Endothelial cell (in vitro differentiated cells): ENCODE data around the gene GRHL1. TPM values are rescaled to one million over a fixed set of nuclear protein-coding genes. Genes with fewer than 3 reads are reported as not detected.

Experiments used
- DNase-seq: peaks from one replicate; pipeline ENCODE4 v3.0.0; 2021; ENCODE audit warnings: low spot score
- H3K27ac Mint-ChIP-seq: one replicate; pipeline ENCODE4 v1.8.0; 2021; ENCODE audit warnings: mixed read lengths, inconsistent platforms; ENCODE audit not compliant: unreplicated experiment
- H3K27me3 Mint-ChIP-seq: one replicate; pipeline ENCODE4 v1.8.0; 2021; ENCODE audit warnings: mild to moderate bottlenecking, moderate library complexity, mixed read lengths, inconsistent platforms; ENCODE audit not compliant: unreplicated experiment
- H3K36me3 Mint-ChIP-seq: one replicate; pipeline ENCODE4 v1.8.0; 2021; ENCODE audit warnings: mild to moderate bottlenecking, low read depth, mixed read lengths, inconsistent platforms; ENCODE audit not compliant: unreplicated experiment
- H3K4me1 Mint-ChIP-seq: one replicate; pipeline ENCODE4 v1.8.0; 2021; ENCODE audit warnings: mild to moderate bottlenecking, mixed read lengths, inconsistent platforms; ENCODE audit not compliant: unreplicated experiment
- H3K4me3 Mint-ChIP-seq: one replicate; pipeline ENCODE4 v1.8.0; 2021; ENCODE audit warnings: mild to moderate bottlenecking, mixed read lengths, inconsistent platforms; ENCODE audit not compliant: unreplicated experiment
- H3K9me3 Mint-ChIP-seq: one replicate; pipeline ENCODE4 v1.8.0; 2021; ENCODE audit warnings: mixed read lengths, inconsistent platforms; ENCODE audit not compliant: unreplicated experiment
- total RNA-seq: library from RNA; stranded (reverse); fragmentation: NEBNext Ultra II Directional; extraction: Animal tissue kit (Norgen Biotek cat#: 25700); gene quantifications from one replicate; pipeline ENCODE4 v1.2.1, GENCODE V29; 2021; ENCODE audit not compliant: unreplicated experiment
- TF ChIP-seq, protein P1 (sequence below): fragments of 200-600 bp; sonication (generic); IDR thresholded peaks from one replicate; pipeline ENCODE4 v1.5.0; 2021; ENCODE audit warnings: antibody characterized with exemption; ENCODE audit not compliant: unreplicated experiment

The GRHL1 gene
- total RNA-seq, 1 donor from 2014 or later = 1.7 TPM

GRCh38 chr2:9952286-9952737 lies 819 bp downstream of the GRHL1 start:
- Mint-ChIP-seq H3K27ac (no peak overlapping the region), H3K27me3 (peaks cover 9% of the 10 kb centered on the region), H3K4me1 (peaks cover 11% of the 10 kb centered on the region), H3K36me3 (peaks cover 5% of the 10 kb centered on the region), H3K9me3 (no peaks in the 10 kb centered on the region), H3K4me3 (peak overlapping the region; percentile 83)
- DNase-seq = no peak
- TF ChIP-seq, protein P1, sequence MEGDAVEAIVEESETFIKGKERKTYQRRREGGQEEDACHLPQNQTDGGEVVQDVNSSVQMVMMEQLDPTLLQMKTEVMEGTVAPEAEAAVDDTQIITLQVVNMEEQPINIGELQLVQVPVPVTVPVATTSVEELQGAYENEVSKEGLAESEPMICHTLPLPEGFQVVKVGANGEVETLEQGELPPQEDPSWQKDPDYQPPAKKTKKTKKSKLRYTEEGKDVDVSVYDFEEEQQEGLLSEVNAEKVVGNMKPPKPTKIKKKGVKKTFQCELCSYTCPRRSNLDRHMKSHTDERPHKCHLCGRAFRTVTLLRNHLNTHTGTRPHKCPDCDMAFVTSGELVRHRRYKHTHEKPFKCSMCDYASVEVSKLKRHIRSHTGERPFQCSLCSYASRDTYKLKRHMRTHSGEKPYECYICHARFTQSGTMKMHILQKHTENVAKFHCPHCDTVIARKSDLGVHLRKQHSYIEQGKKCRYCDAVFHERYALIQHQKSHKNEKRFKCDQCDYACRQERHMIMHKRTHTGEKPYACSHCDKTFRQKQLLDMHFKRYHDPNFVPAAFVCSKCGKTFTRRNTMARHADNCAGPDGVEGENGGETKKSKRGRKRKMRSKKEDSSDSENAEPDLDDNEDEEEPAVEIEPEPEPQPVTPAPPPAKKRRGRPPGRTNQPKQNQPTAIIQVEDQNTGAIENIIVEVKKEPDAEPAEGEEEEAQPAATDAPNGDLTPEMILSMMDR = no peak

- no peak overlapping the region for H3K27ac Mint-ChIP-seq
- no peaks in the 10 kb centered on the region for H3K9me3 Mint-ChIP-seq
- peaks cover 11% of the 10 kb centered on the region for H3K4me1 Mint-ChIP-seq
- no peak overlapping the region for H3K4me3 Mint-ChIP-seq
- DNase-seq = no peak
- peaks cover 5% of the 10 kb centered on the region for H3K36me3 Mint-ChIP-seq
- H3K27me3 Mint-ChIP-seq = peaks cover 9% of the 10 kb centered on the region
- TF ChIP-seq, protein P1 = no peak
Observed at GRCh38 chr2:9952856-9953503, 1.5 kb downstream of the GRHL1 start.

DNA sequence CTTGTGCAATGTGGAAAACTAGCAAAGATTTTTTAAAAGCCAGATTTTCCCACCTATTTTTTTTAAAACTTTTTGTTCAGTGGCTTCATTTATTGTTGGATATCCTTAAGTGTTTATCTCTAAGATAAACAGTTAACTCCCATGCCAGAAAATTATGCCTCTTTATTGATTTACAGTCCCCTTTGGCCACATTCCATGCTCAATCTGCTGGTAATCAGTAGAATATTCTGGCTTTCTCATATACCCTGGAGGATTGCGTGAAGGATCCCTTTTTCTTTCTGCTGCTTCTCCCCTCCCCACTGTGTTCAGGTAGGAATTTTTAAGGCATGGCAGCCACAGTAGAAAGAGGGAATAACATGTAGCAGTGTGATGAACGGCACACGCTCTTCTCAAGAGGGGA lies 2.6 kb downstream of the GRHL1 start:
- no peak overlapping the region for H3K4me3 Mint-ChIP-seq
- TF ChIP-seq, protein P1 = no peak
- DNase-seq = no peak

DNA sequence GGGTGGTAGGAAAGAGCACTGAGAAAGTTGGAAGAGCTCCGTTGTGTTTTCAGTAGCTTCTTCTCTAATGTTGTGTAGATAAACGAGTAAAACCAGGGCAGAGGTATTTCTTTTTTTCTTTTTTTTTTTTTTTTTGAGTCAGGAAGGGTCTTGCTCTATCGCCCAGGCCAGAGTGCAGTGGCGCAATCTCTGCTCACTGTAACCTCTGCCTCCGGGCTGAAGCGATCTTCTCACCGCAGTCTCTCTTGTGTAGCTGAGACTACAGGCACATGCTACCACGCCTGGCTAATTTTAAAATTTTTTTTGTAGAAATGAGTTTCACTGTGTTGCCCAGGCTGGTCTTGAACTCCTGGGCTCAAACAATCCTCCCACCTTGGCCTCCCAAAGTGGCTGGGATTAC lies 6.6 kb downstream of the GRHL1 start:
- H3K9me3 Mint-ChIP-seq = no peaks in the 10 kb centered on the region
- no peaks in the 10 kb centered on the region for H3K4me1 Mint-ChIP-seq
- H3K27ac Mint-ChIP-seq = no peak overlapping the region
- no peaks in the 10 kb centered on the region for H3K27me3 Mint-ChIP-seq
- TF ChIP-seq, protein P1 = no peak
- no peaks in the 10 kb centered on the region for H3K36me3 Mint-ChIP-seq
- H3K4me3 Mint-ChIP-seq = no peak overlapping the region
- DNase-seq = no peak

More for the DNA sequence above, 2.6 kb downstream of the GRHL1 start:
- peaks cover 7% of the 10 kb centered on the region for H3K4me1 Mint-ChIP-seq
- H3K36me3 Mint-ChIP-seq = peaks cover 5% of the 10 kb centered on the region
- peaks cover 9% of the 10 kb centered on the region for H3K27me3 Mint-ChIP-seq
- no peaks in the 10 kb centered on the region for H3K9me3 Mint-ChIP-seq
- H3K27ac Mint-ChIP-seq = no peak overlapping the region

- Mint-ChIP-seq H3K27me3 (no peaks in the 10 kb centered on the region), H3K4me3 (no peak overlapping the region), H3K9me3 (no peaks in the 10 kb centered on the region), H3K27ac (no peak overlapping the region), H3K4me1 (no peaks in the 10 kb centered on the region), H3K36me3 (no peaks in the 10 kb centered on the region)
- TF ChIP-seq, protein P1 = no peak
- no peak for DNase-seq
Observed at GRCh38 chr2:9959262-9959661, 7.8 kb downstream of the GRHL1 start.
